Astrocyte (in vitro differentiated cells and primary cell): ENCODE results near the gene NDUFA5.

Experiments used
- CTCF ChIP-seq: IDR thresholded peaks from 2 replicates; pipeline ENCODE4 v1.5.1; 2011; ENCODE audit warnings: low read depth, mild to moderate bottlenecking, inconsistent platforms, low read length, moderate library complexity; ENCODE audit not compliant: insufficient read depth
- EZH2 ChIP-seq: IDR thresholded peaks from 2 replicates; pipeline ENCODE4 v1.6.1; 2012; ENCODE audit warnings: mild to moderate bottlenecking, low read length, inconsistent platforms; ENCODE audit not compliant: insufficient read depth

- no peak for TF ChIP-seq CTCF
- no peak for TF ChIP-seq EZH2
These were observed 52.4 kb downstream of the NDUFA5 start for GRCh38 chr7:123505221-123505620.
